IPS DF 6.9 (cell line): ENCODE data around the gene BOC.

Source experiments
- DNase-seq: peaks from one replicate; pipeline ENCODE4 v3.0.0-alpha.2; 2013; ENCODE audit warnings: low read depth, low spot score
- H3K27ac ChIP-seq: one replicate; pipeline ENCODE4 v1.5.1; 2013; ENCODE audit warnings: low read length, control low read depth
- H3K27me3 ChIP-seq: 2 replicates; pipeline ENCODE4 v1.6.1; 2013; ENCODE audit warnings: mild to moderate bottlenecking, low read length; ENCODE audit not compliant: control insufficient read depth, insufficient read depth
- H3K36me3 ChIP-seq: 2 replicates; pipeline ENCODE4 v1.6.1; 2013; ENCODE audit warnings: low read length; ENCODE audit not compliant: control insufficient read depth, insufficient read depth
- H3K4me1 ChIP-seq: 2 replicates; pipeline ENCODE4 v1.6.1; 2013; ENCODE audit warnings: low read length; ENCODE audit not compliant: control insufficient read depth, insufficient read depth
- H3K4me3 ChIP-seq: 2 replicates; pipeline ENCODE4 v1.5.1; 2013; ENCODE audit warnings: mild to moderate bottlenecking, low read length
- H3K9me3 ChIP-seq: 2 replicates; pipeline ENCODE4 v1.6.1; 2013; ENCODE audit warnings: low read length, inconsistent platforms; ENCODE audit not compliant: control insufficient read depth, insufficient read depth
- WGBS: extraction: QIAGEN DNeasy Blood & Tissue Kit; methylation state at CpG from one replicate; pipeline ENCODE4 v1.1.7; 2013; ENCODE audit warnings: mixed read lengths, missing lambda C conversion rate; ENCODE audit not compliant: insufficient read length, insufficient coverage; 5-methylcytosine and 5-hydroxymethylcytosine counted together

Gene BOC

DNA sequence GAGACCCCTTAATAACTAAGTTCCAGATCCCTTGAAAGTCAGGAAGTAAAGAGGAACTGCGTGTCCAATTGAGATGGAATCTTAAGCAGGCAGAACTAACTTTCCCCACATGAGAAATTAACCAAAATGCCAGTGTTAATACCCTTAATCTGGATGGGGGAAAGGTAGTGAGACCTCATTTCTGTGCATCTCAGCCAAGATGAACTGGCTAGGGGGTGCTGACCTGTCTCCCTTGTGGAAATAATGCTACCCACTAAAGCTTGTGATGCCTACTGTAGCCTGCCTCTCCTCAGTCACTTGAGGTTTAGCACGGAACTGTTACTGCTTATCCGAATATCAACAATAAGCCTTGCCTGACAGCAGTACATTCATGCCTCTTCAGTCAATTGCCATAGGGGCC lies 15.1 kb downstream of the BOC start:
- DNase-seq, result no peak
- whole genome bisulfite sequencing, result no CpG with 5 or more reads among the region's 3 CpGs
- no peaks in the 10 kb centered on the region for H3K9me3 ChIP-seq
- no peak overlapping the region for H3K27ac ChIP-seq
- no peaks in the 10 kb centered on the region for H3K27me3 ChIP-seq
- no peak overlapping the region for H3K4me3 ChIP-seq
- H3K36me3 ChIP-seq, result no peaks in the 10 kb centered on the region
- H3K4me1 ChIP-seq, result no peaks in the 10 kb centered on the region

DNA sequence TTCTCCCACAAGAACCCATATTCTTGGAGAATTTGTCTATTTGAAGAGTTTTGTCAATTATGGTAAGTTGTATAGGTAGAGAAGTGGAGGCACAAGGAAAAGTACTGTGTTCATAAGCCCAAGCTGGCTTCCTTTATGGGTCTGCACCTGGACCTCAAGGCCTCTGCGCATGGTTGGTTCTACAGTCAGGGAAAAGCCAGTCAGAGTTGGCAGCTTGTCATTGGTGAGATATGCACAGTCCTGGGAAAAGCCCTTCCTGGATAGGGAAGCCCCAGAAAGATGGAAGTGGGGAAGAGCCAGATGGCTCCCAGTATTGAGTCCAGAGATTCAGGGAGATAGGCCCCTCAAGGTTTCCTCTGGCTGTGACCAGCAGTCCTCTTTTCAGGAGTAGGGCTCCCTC lies 15.8 kb downstream of the BOC start:
- H3K27me3 ChIP-seq, result no peaks in the 10 kb centered on the region
- H3K36me3 ChIP-seq, result no peaks in the 10 kb centered on the region
- no peaks in the 10 kb centered on the region for H3K4me1 ChIP-seq
- H3K4me3 ChIP-seq, result no peak overlapping the region
- no peak overlapping the region for H3K27ac ChIP-seq
- H3K9me3 ChIP-seq, result no peaks in the 10 kb centered on the region
- DNase-seq, result no peak
- WGBS, result no CpG with 5 or more reads among the region's 1 CpG

DNA sequence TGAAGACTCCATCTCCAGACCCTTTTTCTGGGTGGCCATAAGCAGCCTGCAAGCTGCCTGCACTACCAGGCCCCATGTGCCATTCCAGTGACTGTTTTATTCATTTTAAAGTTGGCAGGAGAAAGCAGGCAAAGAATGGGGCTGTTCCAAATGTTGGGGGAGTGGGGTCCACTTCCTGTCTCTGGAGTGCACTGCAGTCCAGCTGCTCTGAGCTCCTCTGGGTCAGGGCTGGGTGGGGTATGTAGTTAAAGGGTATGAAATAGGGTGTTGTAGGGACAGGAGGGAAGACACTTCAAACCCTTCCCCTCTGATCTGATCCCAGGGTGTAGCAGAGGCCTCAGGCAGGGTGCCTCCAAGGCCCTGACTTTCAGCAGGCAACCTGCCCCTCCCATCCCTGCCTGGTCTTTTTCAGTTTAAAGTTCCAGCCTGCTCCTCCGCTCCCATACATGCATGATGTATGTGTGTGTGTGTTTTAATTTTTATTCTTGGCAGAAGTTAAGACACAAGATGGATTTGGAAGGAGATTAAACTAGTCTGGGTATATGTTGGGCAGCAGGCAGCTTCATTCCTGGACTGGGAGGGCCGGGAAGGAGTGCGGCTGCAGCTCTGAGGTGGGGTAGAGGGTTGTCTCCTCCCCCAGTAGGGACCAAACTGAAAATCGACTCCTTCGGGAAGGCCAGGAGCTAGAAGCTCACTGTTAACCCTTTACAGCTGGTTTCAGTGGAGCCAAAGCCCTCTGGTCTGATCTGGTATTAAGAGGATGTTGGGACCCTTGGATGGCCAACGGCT lies 17.3 kb downstream of the BOC start:
- Histone ChIP-seq H3K27me3 (no peaks in the 10 kb centered on the region), H3K9me3 (no peaks in the 10 kb centered on the region), H3K4me1 (no peaks in the 10 kb centered on the region), H3K4me3 (no peak overlapping the region), H3K36me3 (no peaks in the 10 kb centered on the region), H3K27ac (no peak overlapping the region)
- no peak for DNase-seq
- WGBS, result no CpG with 5 or more reads among the region's 6 CpGs

DNA sequence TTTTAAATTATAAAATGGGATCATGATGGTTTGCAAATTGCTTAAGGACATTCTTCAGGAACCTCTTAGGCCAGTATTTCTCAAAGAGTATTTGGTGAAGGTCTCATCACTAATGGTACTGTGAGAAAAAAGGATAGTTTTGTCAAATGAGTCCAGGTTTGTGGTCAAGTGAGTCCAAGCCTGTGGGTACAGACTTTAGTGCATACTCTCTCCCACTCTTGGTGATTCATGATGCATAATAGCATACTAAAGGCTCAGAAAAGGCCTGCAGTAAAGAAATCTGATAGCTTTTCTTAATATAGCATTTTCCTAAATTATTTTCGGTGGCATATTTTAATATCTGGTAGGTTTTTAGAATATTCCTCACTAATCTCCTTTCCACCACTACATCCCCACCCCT lies 20.0 kb downstream of the BOC start:
- no peak for DNase-seq
- Histone ChIP-seq H3K9me3 (no peaks in the 10 kb centered on the region), H3K27me3 (no peaks in the 10 kb centered on the region), H3K36me3 (no peaks in the 10 kb centered on the region), H3K4me1 (peaks cover 1% of the 10 kb centered on the region; the same call in 1 of the 2 replicates), H3K27ac (no peak overlapping the region), H3K4me3 (no peak overlapping the region)
- no CpG with 5 or more reads among the region's 1 CpG for WGBS

DNA sequence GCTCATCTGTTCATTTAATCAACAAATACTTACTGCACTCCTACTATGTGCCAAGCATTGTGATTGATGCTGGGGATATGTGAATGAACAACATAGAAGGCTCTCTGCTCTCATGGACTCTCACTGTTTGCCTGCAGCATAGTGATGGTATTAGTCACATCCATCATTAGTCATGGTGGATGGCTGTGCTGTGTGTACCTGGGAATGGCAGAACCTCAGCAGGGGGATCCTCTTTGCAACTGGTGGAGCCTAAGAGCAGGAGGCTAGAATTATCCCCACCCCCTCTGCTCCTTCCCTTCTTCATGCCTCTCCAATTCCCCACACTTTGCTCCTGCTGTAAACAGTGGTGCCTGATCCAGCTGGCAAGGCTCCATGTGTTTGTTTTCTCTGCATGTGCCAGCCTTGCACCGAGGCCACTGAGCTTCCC lies 20.5 kb downstream of the BOC start:
- Histone ChIP-seq H3K9me3 (no peaks in the 10 kb centered on the region), H3K4me3 (no peak overlapping the region), H3K27me3 (no peaks in the 10 kb centered on the region), H3K36me3 (no peaks in the 10 kb centered on the region), H3K27ac (no peak overlapping the region), H3K4me1 (peaks cover 1% of the 10 kb centered on the region; the same call in 1 of the 2 replicates)
- WGBS, result no CpG with 5 or more reads among the region's 1 CpG
- no peak for DNase-seq

DNA sequence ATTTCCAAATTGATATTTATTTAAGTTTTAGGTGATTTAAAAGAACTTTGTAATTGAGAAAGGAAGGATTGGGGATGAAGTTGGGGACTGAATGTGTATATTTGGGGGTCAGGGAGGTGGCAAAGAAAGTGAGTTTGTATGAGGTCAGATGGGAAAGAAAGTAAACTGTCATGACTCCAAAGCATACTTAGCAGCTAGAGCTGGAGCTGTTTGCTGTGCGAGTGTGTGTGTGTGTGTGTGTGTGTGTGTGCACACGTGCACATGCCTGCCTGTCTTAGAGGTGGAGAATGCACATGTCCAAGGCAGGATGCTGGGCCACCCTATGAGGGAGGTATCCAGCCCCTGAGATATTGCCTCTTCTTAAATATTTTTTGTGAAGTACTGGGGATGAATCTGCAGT lies 21.0 kb downstream of the BOC start:
- H3K36me3 ChIP-seq, result no peaks in the 10 kb centered on the region
- H3K27ac ChIP-seq, result no peak overlapping the region
- H3K27me3 ChIP-seq, result no peaks in the 10 kb centered on the region
- no peak overlapping the region for H3K4me3 ChIP-seq
- WGBS, result no CpG with 5 or more reads among the region's 2 CpGs
- peaks cover 1% of the 10 kb centered on the region; the same call in 1 of the 2 replicates for H3K4me1 ChIP-seq
- H3K9me3 ChIP-seq, result no peaks in the 10 kb centered on the region
- DNase-seq, result no peak

DNA sequence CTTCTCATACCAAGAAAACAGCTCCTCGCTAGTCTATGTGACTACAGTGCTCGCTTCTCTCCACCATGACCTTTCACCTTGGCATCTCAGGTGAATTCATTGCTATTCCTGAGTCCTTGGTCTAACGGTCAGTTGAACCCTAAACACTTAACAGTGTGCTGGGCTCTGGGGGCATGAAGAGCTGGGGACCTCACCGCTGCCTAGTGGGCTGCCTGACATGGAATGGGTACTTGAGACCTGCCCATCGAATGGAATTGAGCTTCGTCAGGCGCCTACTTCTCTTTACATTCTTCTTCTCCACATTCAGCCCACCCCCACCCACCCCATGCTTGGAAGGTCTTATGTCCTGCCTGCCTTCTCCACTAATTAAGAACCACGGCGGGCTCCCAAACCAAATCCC lies 22.1 kb downstream of the BOC start:
- Histone ChIP-seq H3K4me1 (peaks cover 1% of the 10 kb centered on the region; the same call in 1 of the 2 replicates), H3K36me3 (no peaks in the 10 kb centered on the region), H3K4me3 (no peak overlapping the region), H3K9me3 (no peaks in the 10 kb centered on the region), H3K27me3 (no peaks in the 10 kb centered on the region), H3K27ac (no peak overlapping the region)
- no CpG with 5 or more reads among the region's 9 CpGs for WGBS
- DNase-seq, result no peak

DNA sequence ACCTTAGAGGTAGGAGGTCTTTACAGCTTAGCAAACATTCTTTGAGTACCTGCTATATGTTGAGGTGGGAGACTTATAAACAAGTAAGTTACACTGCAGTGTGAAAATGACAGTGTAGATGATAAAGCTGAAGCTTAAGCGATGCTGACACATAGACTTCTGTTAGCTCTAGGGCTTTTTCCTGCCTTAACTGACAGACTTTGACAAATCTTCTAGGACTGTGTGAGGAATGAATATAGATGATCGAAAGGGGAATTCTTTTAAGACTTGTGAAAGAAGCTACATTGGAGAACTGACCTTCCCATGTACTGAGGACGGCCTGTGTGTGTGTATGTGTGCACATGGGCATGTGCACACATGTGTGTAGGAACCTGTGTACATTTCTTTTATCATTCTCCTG lies 22.7 kb downstream of the BOC start:
- Histone ChIP-seq H3K27me3 (no peaks in the 10 kb centered on the region), H3K27ac (no peak overlapping the region), H3K9me3 (no peaks in the 10 kb centered on the region), H3K36me3 (no peaks in the 10 kb centered on the region), H3K4me1 (peaks cover 1% of the 10 kb centered on the region; the same call in 1 of the 2 replicates), H3K4me3 (no peak overlapping the region)
- no CpG with 5 or more reads among the region's 3 CpGs for WGBS
- DNase-seq, result no peak

DNA sequence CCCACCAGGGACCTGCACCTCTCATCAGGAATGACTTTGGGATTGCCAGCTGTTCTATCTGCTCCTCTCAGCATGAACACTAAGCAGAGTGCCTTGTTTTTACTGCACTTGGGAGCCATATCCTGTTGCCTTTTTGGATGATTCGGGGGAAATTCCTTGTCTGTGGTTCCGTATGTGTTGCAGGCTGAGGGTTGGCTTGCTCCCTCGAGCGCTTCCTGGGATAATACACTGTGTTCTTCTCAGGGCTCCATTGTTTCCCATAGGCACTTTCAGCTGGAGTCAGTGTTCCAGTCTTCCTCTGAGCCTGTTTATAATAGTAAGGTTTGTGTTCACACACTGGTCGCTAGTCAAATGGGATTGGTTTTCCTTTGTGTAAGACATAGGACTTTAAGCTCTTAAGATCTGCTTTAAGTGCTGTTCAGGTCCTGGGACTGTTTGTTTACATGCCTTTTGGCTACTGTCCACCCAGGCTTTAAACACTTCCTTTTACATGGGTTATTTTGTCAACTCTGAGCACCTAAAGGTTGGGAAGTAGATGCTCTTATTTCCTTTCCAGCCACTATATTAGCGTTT lies 23.4 kb downstream of the BOC start:
- Histone ChIP-seq H3K27me3 (no peaks in the 10 kb centered on the region), H3K4me3 (no peak overlapping the region), H3K27ac (no peak overlapping the region), H3K9me3 (no peaks in the 10 kb centered on the region), H3K36me3 (no peaks in the 10 kb centered on the region), H3K4me1 (peaks cover 1% of the 10 kb centered on the region)
- WGBS, result no CpG with 5 or more reads among the region's 6 CpGs
- no peak for DNase-seq

DNA sequence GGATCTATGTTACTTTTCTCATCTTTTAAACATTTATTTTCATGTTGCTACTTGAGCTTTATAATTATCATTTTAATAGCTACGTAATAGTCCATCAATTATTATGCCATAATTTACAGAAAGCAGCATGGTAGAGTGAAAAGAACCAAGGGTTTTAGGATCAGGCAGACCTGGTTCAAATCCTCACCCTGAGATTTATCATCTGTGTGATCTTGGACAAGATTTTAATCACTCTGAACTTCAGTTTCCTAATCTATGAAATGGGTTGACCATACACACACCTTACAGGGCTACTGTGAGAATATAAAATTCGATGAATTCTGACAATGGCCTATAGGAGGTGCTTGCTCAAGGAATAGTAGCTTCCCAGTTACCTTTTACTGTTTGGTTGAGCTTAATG lies 27.1 kb downstream of the BOC start:
- no peak for DNase-seq
- Histone ChIP-seq H3K27me3 (no peaks in the 10 kb centered on the region), H3K4me1 (peaks cover 12% of the 10 kb centered on the region), H3K36me3 (no peaks in the 10 kb centered on the region), H3K27ac (no peak overlapping the region), H3K9me3 (no peaks in the 10 kb centered on the region), H3K4me3 (no peak overlapping the region)
- no CpG with 5 or more reads among the region's 2 CpGs for WGBS

DNA sequence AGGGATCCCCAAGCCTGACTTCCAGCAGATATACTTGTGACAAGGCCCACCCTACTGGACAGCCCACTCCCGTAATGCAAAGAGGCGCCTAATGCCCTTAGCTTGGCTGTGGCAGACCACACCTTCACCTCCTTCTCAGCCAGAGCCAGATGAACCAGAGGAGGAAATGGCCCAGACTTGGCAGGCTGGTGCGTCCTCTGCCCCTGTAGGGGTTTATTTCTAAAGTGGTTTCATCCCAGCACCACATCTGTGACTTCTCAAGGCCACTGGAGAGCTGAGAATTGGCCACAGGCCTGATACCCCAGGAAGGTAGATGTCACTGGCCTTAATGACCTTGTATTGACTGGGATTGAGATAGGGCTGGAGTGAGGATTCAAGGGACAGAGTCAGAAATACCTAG lies 29.5 kb downstream of the BOC start:
- no peak overlapping the region for H3K4me3 ChIP-seq
- DNase-seq, result no peak
- no peaks in the 10 kb centered on the region for H3K27me3 ChIP-seq
- no peak overlapping the region for H3K27ac ChIP-seq
- WGBS, result no CpG with 5 or more reads among the region's 3 CpGs
- H3K9me3 ChIP-seq, result no peaks in the 10 kb centered on the region
- H3K4me1 ChIP-seq, result peaks cover 10% of the 10 kb centered on the region
- no peaks in the 10 kb centered on the region for H3K36me3 ChIP-seq
